K562 (cell line): ENCODE measurements around the gene CMSS1. TPM values are rescaled to one million over a fixed set of nuclear protein-coding genes. Genes with fewer than 3 reads are reported as not detected.

Source experiments
- ARID1B ChIP-seq: fragments of 450-650 bp; IDR thresholded peaks from 2 replicates; pipeline ENCODE4 v1.6.1; 2016; ENCODE audit warnings: antibody characterized with exemption, mild to moderate bottlenecking, inconsistent platforms
- CBFA2T2 ChIP-seq: fragments of 450-650 bp; conservative IDR thresholded peaks from 2 replicates; pipeline ENCODE4 v1.6.1; 2017; ENCODE audit warnings: mild to moderate bottlenecking
- CTBP1 ChIP-seq: fragments of 450-650 bp; IDR thresholded peaks from 2 replicates; pipeline ENCODE4 v1.6.1; 2016; ENCODE audit warnings: borderline replicate concordance
- DACH1 ChIP-seq: fragments of 450-650 bp; IDR thresholded peaks from 2 replicates; pipeline ENCODE4 v1.6.1; 2018; ENCODE audit not compliant: partially characterized antibody
- HDAC2 ChIP-seq: fragments of 450-650 bp; IDR thresholded peaks from 2 replicates; pipeline ENCODE4 v1.6.1; 2016; ENCODE audit warnings: mild to moderate bottlenecking
- KLF16 ChIP-seq: IDR thresholded peaks from 2 replicates; pipeline ENCODE4 v1.6.1; 2016; ENCODE audit warnings: antibody characterized with exemption
- LCOR ChIP-seq: sonication (generic); formaldehyde crosslinking; IDR thresholded peaks from 2 replicates; pipeline ENCODE4 v1.8.0; 2022; ENCODE audit warnings: mild to moderate bottlenecking, missing genetic modification reagents
- LEF1 ChIP-seq: fragments of 450-650 bp; IDR thresholded peaks from 2 replicates; pipeline ENCODE4 v1.6.1; 2016; ENCODE audit warnings: mild to moderate bottlenecking
- MEIS2 ChIP-seq: fragments of 450-650 bp; IDR thresholded peaks from 2 replicates; pipeline ENCODE4 v1.6.1; 2014; ENCODE audit warnings: mild to moderate bottlenecking; ENCODE audit not compliant: partially characterized antibody
- NRF1 ChIP-seq, 2 experiments: fragments of 450-650 bp; IDR thresholded peaks in 1 of 2; conservative IDR thresholded peaks in 1 of 2; 2 replicates each; pipeline ENCODE4 v1.6.1; 2014; ENCODE audit warnings: mild to moderate bottlenecking in 2 of 2
- RCOR1 ChIP-seq, 2 experiments: IDR thresholded peaks; 2 replicates each; pipeline ENCODE4 v1.6.1; 2012; ENCODE audit warnings: low read depth in 2 of 2, low read length in 2 of 2, borderline replicate concordance in 1 of 2, improper control_type of control experiment in 1 of 2
- SLC30A9 ChIP-seq: fragments of 250-450 bp; sonication (Bioruptor Pico); IDR thresholded peaks from 2 replicates; pipeline ENCODE4 v1.8.0; 2022; ENCODE audit warnings: mild to moderate bottlenecking, moderate library complexity
- SMARCA4 ChIP-seq: fragments of 450-650 bp; IDR thresholded peaks from 2 replicates; pipeline ENCODE4 v1.6.1; 2016
- ZNF347 ChIP-seq: fragments of 450-650 bp; formaldehyde crosslinking; IDR thresholded peaks from 2 replicates; pipeline ENCODE4 v1.4.0; 2020; ENCODE audit warnings: low read depth, mild to moderate bottlenecking, moderate library complexity
- ZNF766 ChIP-seq: fragments of 200-800 bp; sonication (Bioruptor generic); conservative IDR thresholded peaks from 2 replicates; pipeline ENCODE4 v1.6.1; 2016; ENCODE audit warnings: missing genetic modification characterization, missing compliant biosample characterization
- polyA plus RNA-seq, 8 experiments: library from polyadenylated mRNA; depleted of rRNA in 4 of 8; stranded (reverse) in 5 of 8; unstranded in 3 of 8; fragments of >200 nt; fragmentation: Nextera tagmentation in 2 of 8; fragmentation: Illumina TruSeq in 1 of 8; extraction: Ambion mirVana in 2 of 8; extraction: Trizol in 1 of 8; gene quantifications; 2 replicates each; pipeline versions ENCODE4 v1.2.1 to v1.2.3, GENCODE V29; 2011 to 2014; ENCODE audit warnings: inconsistent platforms in 1 of 8, missing spikeins in 1 of 8
- total RNA-seq, 7 experiments: library from RNA; depleted of rRNA in 6 of 7; stranded (reverse); fragments of >200 nt in 6 of 7; fragmentation: Illumina TruSeq in 2 of 7; extraction: Trizol in 2 of 7; gene quantifications; 2 replicates each; pipeline versions ENCODE4 v1.2.1 to v1.2.3, GENCODE V29; 2011 to 2021; ENCODE audit warnings: low replicate concordance in 1 of 7
- TF ChIP-seq, protein P1 (sequence below), 2 experiments: fragments of 450-650 bp; IDR thresholded peaks; 2 replicates each; pipeline ENCODE4 v1.6.1; 2018; ENCODE audit warnings: mild to moderate bottlenecking in 2 of 2, low read depth in 1 of 2; ENCODE audit not compliant: partially characterized antibody in 2 of 2
- TF ChIP-seq, protein P2 (sequence below), 3 experiments: fragments of 200-800 bp in 1 of 3; fragments of 250-450 bp in 1 of 3; fragments of 450-650 bp in 1 of 3; sonication (Bioruptor Pico) in 1 of 3; sonication (Bioruptor generic) in 1 of 3; formaldehyde crosslinking in 1 of 3; IDR thresholded peaks; 2 replicates each; pipeline versions ENCODE4 v1.6.1 to v1.8.0; 2016 to 2022; ENCODE audit warnings: mild to moderate bottlenecking in 2 of 3, missing genetic modification characterization in 2 of 3, missing compliant biosample characterization in 1 of 3, moderate library complexity in 1 of 3

Gene CMSS1
- total and polyA plus RNA-seq, 9 of the 15 experiments (the other 6 are each of a cell fraction or from before 2014, with no cell fraction given) = 46.9 to 109 (median 72.3) TPM

DNA sequence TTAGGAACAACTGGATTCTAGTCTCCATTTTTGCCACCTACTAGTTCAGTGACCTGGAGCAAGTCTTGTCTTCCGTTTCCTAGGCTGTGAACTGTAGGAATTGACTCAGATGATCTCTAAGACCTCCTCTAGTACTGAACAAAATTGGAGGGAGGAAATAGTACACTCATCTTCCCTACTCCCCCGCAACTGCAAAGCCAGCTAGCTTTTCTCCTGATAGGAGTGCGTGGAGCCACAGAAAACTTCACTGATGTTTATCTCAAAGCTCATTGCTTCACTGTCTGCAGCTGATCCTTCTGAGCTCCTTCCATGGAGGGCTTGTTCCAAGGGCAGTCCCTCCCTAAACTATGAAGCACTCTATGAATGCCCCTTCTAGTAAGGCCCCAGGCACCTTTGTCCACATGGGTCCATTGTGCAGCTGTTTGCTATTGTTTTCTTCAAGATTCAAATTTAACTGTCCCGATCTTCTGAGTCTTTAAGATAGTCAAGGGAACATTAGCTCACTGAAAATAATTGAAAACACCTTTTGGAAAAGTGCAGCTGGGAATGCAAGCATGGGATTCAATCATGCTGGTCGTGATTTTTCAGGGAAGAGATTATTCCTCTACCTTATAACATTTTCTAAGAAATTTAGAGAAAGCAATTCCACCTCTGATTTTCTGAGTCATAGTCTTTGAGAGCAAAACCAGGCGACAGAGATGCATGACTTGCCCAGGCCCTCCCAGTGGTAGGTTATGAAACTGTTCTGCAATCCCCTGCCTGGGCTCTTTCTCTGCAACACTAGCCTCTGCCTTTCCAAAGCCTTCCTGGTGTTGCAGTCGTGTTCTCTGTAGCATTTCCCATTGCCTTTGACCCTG is 272.4 kb downstream of the CMSS1 start (continued):
- peak in 1 of 2 experiments; percentile 72; a peak in 2 of 4 replicates for TF ChIP-seq RCOR1 (IDR thresholded peaks at IDR 0.05; ENCODE audit: borderline replicate concordance in 1 of 2, low read depth in 2 of 2, low read length in 2 of 2)
- peak; percentile 87 for TF ChIP-seq ARID1B
- TF ChIP-seq CTBP1 = peak; percentile 72; the same call in 1 of the 2 replicates
- TF ChIP-seq LEF1 = peak; percentile 71; the same call in 1 of the 2 replicates
- TF ChIP-seq LCOR (CRISPR knock-in tag) = peak; percentile 47; the same call in 1 of the 2 replicates
- TF ChIP-seq, protein P1, sequence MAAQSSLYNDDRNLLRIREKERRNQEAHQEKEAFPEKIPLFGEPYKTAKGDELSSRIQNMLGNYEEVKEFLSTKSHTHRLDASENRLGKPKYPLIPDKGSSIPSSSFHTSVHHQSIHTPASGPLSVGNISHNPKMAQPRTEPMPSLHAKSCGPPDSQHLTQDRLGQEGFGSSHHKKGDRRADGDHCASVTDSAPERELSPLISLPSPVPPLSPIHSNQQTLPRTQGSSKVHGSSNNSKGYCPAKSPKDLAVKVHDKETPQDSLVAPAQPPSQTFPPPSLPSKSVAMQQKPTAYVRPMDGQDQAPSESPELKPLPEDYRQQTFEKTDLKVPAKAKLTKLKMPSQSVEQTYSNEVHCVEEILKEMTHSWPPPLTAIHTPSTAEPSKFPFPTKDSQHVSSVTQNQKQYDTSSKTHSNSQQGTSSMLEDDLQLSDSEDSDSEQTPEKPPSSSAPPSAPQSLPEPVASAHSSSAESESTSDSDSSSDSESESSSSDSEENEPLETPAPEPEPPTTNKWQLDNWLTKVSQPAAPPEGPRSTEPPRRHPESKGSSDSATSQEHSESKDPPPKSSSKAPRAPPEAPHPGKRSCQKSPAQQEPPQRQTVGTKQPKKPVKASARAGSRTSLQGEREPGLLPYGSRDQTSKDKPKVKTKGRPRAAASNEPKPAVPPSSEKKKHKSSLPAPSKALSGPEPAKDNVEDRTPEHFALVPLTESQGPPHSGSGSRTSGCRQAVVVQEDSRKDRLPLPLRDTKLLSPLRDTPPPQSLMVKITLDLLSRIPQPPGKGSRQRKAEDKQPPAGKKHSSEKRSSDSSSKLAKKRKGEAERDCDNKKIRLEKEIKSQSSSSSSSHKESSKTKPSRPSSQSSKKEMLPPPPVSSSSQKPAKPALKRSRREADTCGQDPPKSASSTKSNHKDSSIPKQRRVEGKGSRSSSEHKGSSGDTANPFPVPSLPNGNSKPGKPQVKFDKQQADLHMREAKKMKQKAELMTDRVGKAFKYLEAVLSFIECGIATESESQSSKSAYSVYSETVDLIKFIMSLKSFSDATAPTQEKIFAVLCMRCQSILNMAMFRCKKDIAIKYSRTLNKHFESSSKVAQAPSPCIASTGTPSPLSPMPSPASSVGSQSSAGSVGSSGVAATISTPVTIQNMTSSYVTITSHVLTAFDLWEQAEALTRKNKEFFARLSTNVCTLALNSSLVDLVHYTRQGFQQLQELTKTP (IDR thresholded peaks at IDR 0.05; ENCODE audit: low read depth in 1 of 2, partially characterized antibody in 2 of 2) = peak in 1 of 2 experiments; percentile 39
- TF ChIP-seq ZNF347 = no peak
- no peak for TF ChIP-seq MEIS2
- TF ChIP-seq ZNF766 (CRISPR knock-in tag) = peak; percentile 63; the same call in 1 of the 2 replicates
- TF ChIP-seq HDAC2 = peak; percentile 69; the same call in 1 of the 2 replicates
- peak; percentile 88 for TF ChIP-seq SMARCA4
- TF ChIP-seq KLF16 = peak; percentile 38; the same call in 1 of the 2 replicates
- peak; percentile 55 for TF ChIP-seq DACH1
- TF ChIP-seq, protein P2, sequence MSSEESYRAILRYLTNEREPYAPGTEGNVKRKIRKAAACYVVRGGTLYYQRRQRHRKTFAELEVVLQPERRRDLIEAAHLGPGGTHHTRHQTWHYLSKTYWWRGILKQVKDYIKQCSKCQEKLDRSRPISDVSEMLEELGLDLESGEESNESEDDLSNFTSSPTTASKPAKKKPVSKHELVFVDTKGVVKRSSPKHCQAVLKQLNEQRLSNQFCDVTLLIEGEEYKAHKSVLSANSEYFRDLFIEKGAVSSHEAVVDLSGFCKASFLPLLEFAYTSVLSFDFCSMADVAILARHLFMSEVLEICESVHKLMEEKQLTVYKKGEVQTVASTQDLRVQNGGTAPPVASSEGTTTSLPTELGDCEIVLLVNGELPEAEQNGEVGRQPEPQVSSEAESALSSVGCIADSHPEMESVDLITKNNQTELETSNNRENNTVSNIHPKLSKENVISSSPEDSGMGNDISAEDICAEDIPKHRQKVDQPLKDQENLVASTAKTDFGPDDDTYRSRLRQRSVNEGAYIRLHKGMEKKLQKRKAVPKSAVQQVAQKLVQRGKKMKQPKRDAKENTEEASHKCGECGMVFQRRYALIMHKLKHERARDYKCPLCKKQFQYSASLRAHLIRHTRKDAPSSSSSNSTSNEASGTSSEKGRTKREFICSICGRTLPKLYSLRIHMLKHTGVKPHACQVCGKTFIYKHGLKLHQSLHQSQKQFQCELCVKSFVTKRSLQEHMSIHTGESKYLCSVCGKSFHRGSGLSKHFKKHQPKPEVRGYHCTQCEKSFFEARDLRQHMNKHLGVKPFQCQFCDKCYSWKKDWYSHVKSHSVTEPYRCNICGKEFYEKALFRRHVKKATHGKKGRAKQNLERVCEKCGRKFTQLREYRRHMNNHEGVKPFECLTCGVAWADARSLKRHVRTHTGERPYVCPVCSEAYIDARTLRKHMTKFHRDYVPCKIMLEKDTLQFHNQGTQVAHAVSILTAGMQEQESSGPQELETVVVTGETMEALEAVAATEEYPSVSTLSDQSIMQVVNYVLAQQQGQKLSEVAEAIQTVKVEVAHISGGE (CRISPR knock-in tag; IDR thresholded peaks at IDR 0.05) = 0 out of 6 replicates have a peak, but pooled peaks of 1 of the 3 experiments have one; percentile 17
- no peak for TF ChIP-seq SLC30A9
- peak; percentile 38 for TF ChIP-seq CBFA2T2
- 0 out of 4 replicates have a peak, but pooled peaks of 1 of the 2 experiments have one; percentile 15 for TF ChIP-seq NRF1 (conservative IDR thresholded peaks at IDR 0.05 in 1 of 2, IDR thresholded peaks at IDR 0.05 in 1 of 2)
